Keratinocyte (primary cell): ENCODE measurements around the gene TCEANC2.

Experiments used
- EZH2 ChIP-seq: IDR thresholded peaks from one replicate; pipeline ENCODE4 v1.6.1; 2012; ENCODE audit warnings: inconsistent platforms, mild to moderate bottlenecking, low read length, moderate library complexity
- TF ChIP-seq, protein P1 (sequence below), 3 experiments: IDR thresholded peaks in 1 of 3; conservative IDR thresholded peaks in 1 of 3; optimal IDR thresholded peaks in 1 of 3; 2 replicates in 2 of 3; 3 replicates in 1 of 3; pipeline versions ENCODE3 to v1.5.1; 2011; ENCODE audit warnings: low read length in 3 of 3, mild to moderate bottlenecking in 3 of 3, moderate library complexity in 2 of 3, control low read depth in 1 of 3, inconsistent platforms in 1 of 3; ENCODE audit not compliant: insufficient read depth in 2 of 3; ENCODE audit errors: extremely low read depth in 1 of 3

DNA sequence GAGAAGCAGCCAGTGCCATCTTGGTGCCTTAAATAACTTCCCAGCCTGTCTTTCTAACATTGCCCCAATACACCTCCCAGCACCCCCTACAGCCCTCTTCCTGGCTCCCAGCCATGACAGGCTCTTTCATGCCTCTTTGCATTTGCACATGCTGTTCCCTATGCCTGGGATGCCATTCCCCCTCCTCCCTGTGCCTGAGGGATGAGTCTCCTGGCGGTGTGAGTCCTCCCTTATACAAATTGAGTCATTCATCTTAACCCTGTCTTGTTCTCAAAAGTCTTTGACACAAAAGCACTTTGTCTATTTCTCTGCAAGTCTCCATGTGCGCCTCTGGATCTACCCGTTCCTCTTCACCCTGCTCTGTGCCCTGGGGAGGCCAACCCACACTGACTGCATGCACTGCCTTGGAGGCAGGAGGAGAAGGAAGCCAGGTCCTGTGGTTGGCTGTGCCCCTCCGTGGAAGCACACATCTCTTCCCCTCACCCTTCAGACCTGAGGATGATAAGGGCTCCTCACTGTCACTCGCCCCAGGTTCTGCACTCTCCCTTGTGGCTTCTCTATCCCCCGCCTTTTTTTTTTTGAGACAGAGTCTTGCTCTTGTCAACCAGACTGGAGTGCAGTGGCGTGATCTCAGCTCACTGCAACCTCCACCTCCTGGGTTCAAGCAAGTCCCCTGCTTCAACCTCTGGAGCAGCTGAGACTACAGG lies 74.3 kb downstream of the TCEANC2 start:
- TF ChIP-seq EZH2 = no peak
- TF ChIP-seq, protein P1, sequence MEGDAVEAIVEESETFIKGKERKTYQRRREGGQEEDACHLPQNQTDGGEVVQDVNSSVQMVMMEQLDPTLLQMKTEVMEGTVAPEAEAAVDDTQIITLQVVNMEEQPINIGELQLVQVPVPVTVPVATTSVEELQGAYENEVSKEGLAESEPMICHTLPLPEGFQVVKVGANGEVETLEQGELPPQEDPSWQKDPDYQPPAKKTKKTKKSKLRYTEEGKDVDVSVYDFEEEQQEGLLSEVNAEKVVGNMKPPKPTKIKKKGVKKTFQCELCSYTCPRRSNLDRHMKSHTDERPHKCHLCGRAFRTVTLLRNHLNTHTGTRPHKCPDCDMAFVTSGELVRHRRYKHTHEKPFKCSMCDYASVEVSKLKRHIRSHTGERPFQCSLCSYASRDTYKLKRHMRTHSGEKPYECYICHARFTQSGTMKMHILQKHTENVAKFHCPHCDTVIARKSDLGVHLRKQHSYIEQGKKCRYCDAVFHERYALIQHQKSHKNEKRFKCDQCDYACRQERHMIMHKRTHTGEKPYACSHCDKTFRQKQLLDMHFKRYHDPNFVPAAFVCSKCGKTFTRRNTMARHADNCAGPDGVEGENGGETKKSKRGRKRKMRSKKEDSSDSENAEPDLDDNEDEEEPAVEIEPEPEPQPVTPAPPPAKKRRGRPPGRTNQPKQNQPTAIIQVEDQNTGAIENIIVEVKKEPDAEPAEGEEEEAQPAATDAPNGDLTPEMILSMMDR (optimal IDR thresholded peaks at IDR 0.05 in 1 of 3, IDR thresholded peaks at IDR 0.05 in 1 of 3, conservative IDR thresholded peaks at IDR 0.05 in 1 of 3; ENCODE audit: extremely low read depth in 1 of 3, insufficient read depth in 2 of 3, low read length in 3 of 3) = no peak
